Hepatocyte (in vitro differentiated cells): ENCODE data around the gene ARL5A. TPM values are rescaled to one million over a fixed set of nuclear protein-coding genes. Genes with fewer than 3 reads are reported as not detected.
"Not testable (repeated sequence)": the region's sequence is repeated elsewhere in the genome, so short reads cannot be mapped to it uniquely, and the experiment has no call there.

Experiments
- DNase-seq: peaks from one replicate; pipeline ENCODE4 v3.0.0-alpha.2; 2016; ENCODE audit warnings: low spot score
- H2AFZ ChIP-seq: fragments of 200-600 bp; sonication (generic); 2 replicates; pipeline ENCODE4 v1.6.0; 2016; ENCODE audit warnings: antibody characterized with exemption, mild to moderate bottlenecking
- H3K27ac ChIP-seq: fragments of 200-600 bp; sonication (generic); 2 replicates; pipeline ENCODE4 v1.5.1; 2016; ENCODE audit warnings: mild to moderate bottlenecking
- H3K27me3 ChIP-seq: fragments of 200-600 bp; sonication (generic); 2 replicates; pipeline ENCODE4 v1.6.1; 2016
- H3K36me3 ChIP-seq: fragments of 200-600 bp; sonication (generic); replicated peaks from 2 replicates; pipeline ENCODE4 v1.5.1; 2016; ENCODE audit warnings: low read depth; ENCODE audit not compliant: insufficient read depth
- H3K4me1 ChIP-seq: fragments of 200-600 bp; sonication (generic); 2 replicates; pipeline ENCODE4 v1.5.1; 2016; ENCODE audit warnings: mild to moderate bottlenecking, moderate library complexity; ENCODE audit not compliant: insufficient read depth
- H3K4me2 ChIP-seq: fragments of 200-600 bp; sonication (generic); 2 replicates; pipeline ENCODE4 v1.6.0; 2016
- H3K4me3 ChIP-seq: fragments of 200-600 bp; sonication (generic); 2 replicates; pipeline ENCODE4 v1.5.1; 2016; ENCODE audit warnings: mild to moderate bottlenecking
- H3K79me2 ChIP-seq: fragments of 200-600 bp; sonication (generic); 2 replicates; pipeline ENCODE4 v1.6.0; 2017; ENCODE audit warnings: mild to moderate bottlenecking
- H3K9me2 ChIP-seq: fragments of 200-600 bp; sonication (generic); replicated peaks from 2 replicates; pipeline ENCODE4 v1.6.0; 2017; ENCODE audit warnings: mild to moderate bottlenecking; ENCODE audit not compliant: insufficient read depth
- H3K9me3 ChIP-seq: fragments of 200-600 bp; sonication (generic); 2 replicates; pipeline ENCODE4 v1.5.1; 2016; ENCODE audit warnings: low read depth, mild to moderate bottlenecking
- H4K20me1 ChIP-seq: fragments of 200-600 bp; sonication (generic); 2 replicates; pipeline ENCODE4 v1.6.0; 2016; ENCODE audit warnings: mild to moderate bottlenecking; ENCODE audit not compliant: insufficient read depth, poor library complexity, severe bottlenecking
- CTCF ChIP-seq: fragments of 200-600 bp; sonication (generic); IDR thresholded peaks from 2 replicates; pipeline ENCODE4 v1.5.1; 2016; ENCODE audit warnings: antibody characterized with exemption, mild to moderate bottlenecking; ENCODE audit not compliant: poor library complexity
- EZH2 ChIP-seq: fragments of 200-600 bp; sonication (generic); IDR thresholded peaks from 2 replicates; pipeline ENCODE4 v1.6.1; 2016; ENCODE audit warnings: antibody characterized with exemption, mild to moderate bottlenecking, borderline replicate concordance
- EZH2phosphoT487 ChIP-seq: fragments of 200-600 bp; sonication (generic); IDR thresholded peaks from one replicate; pipeline ENCODE4 v1.6.1; 2018; ENCODE audit warnings: antibody characterized with exemption, mild to moderate bottlenecking, low read depth, moderate library complexity; ENCODE audit not compliant: unreplicated experiment, severe bottlenecking
- WGBS: methylation state at CpG from one replicate; pipeline ENCODE4 v1.1.6; 2016; ENCODE audit warnings: low lambda C conversion rate; ENCODE audit errors: missing lambda C conversion rate; 5-methylcytosine and 5-hydroxymethylcytosine counted together
- polyA plus RNA-seq: library from polyadenylated mRNA; unstranded; fragments of >200 nt; fragmentation: Nextera tagmentation; extraction: Ambion mirVana; gene quantifications from 2 replicates; pipeline ENCODE4 v1.2.1, GENCODE V29; 2016
- total RNA-seq: library from RNA; depleted of rRNA; stranded (reverse); fragments of >200 nt; gene quantifications from 2 replicates; pipeline ENCODE4 v1.2.3, GENCODE V29; 2014

The ARL5A gene
- total and polyA plus RNA-seq, 2 experiments from 2014 or later = 23.2 to 68.3 TPM

DNA sequence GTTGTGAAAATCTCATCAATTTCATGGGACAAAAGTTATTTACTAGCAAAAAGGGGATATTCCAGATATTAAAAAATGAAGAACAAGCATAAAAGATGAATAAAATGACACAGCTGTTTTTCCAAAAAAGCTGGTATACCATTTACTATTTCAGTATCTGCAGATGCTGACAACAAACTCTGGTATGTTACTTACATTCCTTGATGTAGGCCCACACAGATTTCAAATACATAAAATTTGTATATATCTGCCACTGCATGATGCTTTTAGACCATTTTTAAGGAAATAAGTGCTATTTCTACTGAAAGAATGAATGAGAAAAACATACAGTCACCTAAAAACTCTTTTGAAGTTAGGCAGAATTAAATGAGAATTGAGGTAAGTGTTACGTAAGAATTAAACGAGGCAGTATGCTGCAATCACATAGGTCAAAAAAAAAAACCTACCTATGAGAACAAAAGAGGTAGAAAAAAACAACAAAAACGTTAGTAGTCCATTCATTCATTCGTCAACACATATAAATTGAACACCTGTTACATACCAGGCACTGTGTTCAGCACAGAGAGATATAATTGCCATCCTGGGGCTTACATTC lies 32.5 kb downstream of the ARL5A start:
- WGBS = 88% methylated on average over 4 of the region's 4 CpGs
- Histone ChIP-seq H3K9me2 (no peaks in the 10 kb centered on the region), H2AFZ (no peak overlapping the region), H3K4me3 (no peak overlapping the region), H4K20me1 (no peaks in the 10 kb centered on the region), H3K9me3 (peaks cover 3% of the 10 kb centered on the region), H3K4me2 (no peak overlapping the region), H3K27ac (no peak overlapping the region), H3K4me1 (no peaks in the 10 kb centered on the region), H3K36me3 (no peaks in the 10 kb centered on the region), H3K79me2 (no peaks in the 10 kb centered on the region), H3K27me3 (no peaks in the 10 kb centered on the region)
- DNase-seq = no peak
- no peak for TF ChIP-seq EZH2phosphoT487
- TF ChIP-seq EZH2 = no peak
- no peak for TF ChIP-seq CTCF

GRCh38 chr2:151794422-151794821 lies 33.8 kb downstream of the ARL5A start:
- DNase-seq, H2AFZ ChIP-seq, H3K9me2 ChIP-seq, H3K27ac ChIP-seq, H3K4me3 ChIP-seq, H3K4me2 ChIP-seq, H3K79me2 ChIP-seq, H3K4me1 ChIP-seq, H3K9me3 ChIP-seq, H3K27me3 ChIP-seq, H4K20me1 ChIP-seq, H3K36me3 ChIP-seq: not testable (repeated sequence)
- WGBS = over 99% methylated on average over 6 of the region's 6 CpGs

DNA sequence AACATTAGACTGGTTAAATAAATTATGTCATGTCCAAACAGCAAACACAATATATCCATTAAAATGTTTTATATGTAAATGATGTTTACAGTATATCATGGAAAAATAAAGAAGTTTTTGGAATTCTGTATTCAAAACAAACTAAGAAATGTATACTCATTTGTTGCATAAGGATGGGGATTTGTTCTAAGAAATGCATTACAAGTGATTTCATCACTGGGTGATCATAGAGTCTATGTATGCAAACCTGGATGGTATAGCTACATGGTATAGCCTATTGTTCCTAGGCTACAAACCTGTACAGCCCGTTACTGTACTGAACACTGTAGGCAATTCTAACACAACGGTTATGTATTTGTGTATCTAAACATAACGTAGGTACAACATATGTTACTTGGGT lies 35.1 kb downstream of the ARL5A start:
- no peak for DNase-seq
- Histone ChIP-seq H3K79me2 (no peaks in the 10 kb centered on the region), H4K20me1 (no peaks in the 10 kb centered on the region), H3K4me3 (no peak overlapping the region), H3K9me3 (peaks cover 3% of the 10 kb centered on the region), H2AFZ (no peak overlapping the region), H3K4me2 (no peak overlapping the region), H3K27ac (no peak overlapping the region), H3K4me1 (no peaks in the 10 kb centered on the region), H3K36me3 (no peaks in the 10 kb centered on the region), H3K9me2 (no peaks in the 10 kb centered on the region), H3K27me3 (no peaks in the 10 kb centered on the region)
- 97% methylated on average over 3 of the region's 3 CpGs for WGBS
- TF ChIP-seq EZH2 (no peak), CTCF (no peak), EZH2phosphoT487 (no peak)

DNA sequence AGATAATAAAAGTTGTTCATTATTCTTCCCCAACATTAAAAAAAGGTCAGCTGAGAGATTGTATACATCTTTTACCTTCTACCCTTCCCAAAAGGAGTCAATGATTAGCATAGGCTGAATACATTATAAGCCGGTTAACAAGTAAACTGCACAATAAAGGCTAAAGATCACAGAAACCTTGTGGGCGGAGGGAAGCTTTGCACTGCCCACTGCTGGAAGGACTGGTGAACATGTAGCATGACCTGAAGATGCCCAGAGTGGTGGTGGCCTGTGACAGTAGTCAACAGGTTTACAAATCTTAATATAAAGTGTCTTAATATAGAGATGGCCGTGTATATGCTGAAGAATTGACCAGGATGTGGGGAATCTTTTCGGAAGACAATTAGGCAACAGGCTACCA lies 35.6 kb downstream of the ARL5A start:
- WGBS = 98% methylated on average over 4 of the region's 4 CpGs
- Histone ChIP-seq H3K9me3 (peaks cover 3% of the 10 kb centered on the region), H2AFZ (no peak overlapping the region), H3K9me2 (no peaks in the 10 kb centered on the region), H3K36me3 (no peaks in the 10 kb centered on the region), H3K27ac (no peak overlapping the region), H3K79me2 (no peaks in the 10 kb centered on the region), H3K4me3 (no peak overlapping the region), H4K20me1 (no peaks in the 10 kb centered on the region), H3K4me2 (no peak overlapping the region), H3K27me3 (no peaks in the 10 kb centered on the region), H3K4me1 (no peaks in the 10 kb centered on the region)
- no peak for DNase-seq
- TF ChIP-seq EZH2phosphoT487 = no peak
- TF ChIP-seq CTCF = no peak
- TF ChIP-seq EZH2 = no peak
